Measurements from ENCODE around the gene AGFG2.

DNA sequence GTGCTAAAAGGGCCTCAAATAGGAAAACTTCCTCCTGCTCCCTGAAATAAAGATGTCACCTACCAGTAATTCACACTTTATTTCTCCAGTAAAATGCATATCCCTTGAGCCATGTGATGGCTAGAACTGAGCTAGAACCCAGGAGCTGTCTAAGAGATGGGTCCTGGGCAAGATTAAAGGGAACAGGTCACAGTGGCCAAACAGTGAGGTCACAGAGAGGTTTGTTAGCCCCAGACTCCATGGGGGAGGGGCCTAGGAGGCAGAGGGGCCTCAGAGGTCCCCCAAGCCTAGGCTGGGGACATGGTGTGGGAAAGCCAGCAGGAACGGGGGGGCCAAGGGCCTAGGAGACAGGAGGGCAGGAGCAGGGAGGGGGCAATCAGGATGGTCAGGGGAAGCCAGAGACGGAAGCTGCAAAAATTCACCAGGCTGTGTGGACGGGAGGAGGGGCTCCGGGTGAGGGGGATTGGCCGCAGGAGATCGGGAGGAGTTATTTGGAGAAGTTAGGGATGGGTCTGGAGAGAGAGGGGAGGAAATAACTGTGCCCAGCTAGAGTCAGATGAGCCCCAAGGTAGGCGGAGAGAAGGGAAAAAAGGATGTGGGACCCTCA, 50.4 kb downstream of the AGFG2 start:
- TF ChIP-seq MYNN (tag by site-specific recombination; IDR thresholded peaks at IDR 0.05; ENCODE audit: borderline replicate concordance), result no peak
- TF ChIP-seq SP2 (tag by site-specific recombination; IDR thresholded peaks at IDR 0.05), result no peak
- no peak for TF ChIP-seq ZNF341 (tag by site-specific recombination; IDR thresholded peaks at IDR 0.05; ENCODE audit: low read depth)
